Activated CD4-positive, alpha-beta T cell treated with anti-CD3 and anti-CD28 coated beads for 24 hours (primary cell): Measurements from ENCODE around the gene NTRK1.

Source experiments
- DNase-seq, 2 donors: peaks; one replicate each; pipeline ENCODE4 v3.0.0-alpha.2; 2020; ENCODE audit warnings: low read depth in 2 of 2

Gene NTRK1

GRCh38 chr1:156857532-156857931 is 3.1 kb upstream of the NTRK1 start:
- no peak for DNase-seq

GRCh38 chr1:156858555-156858956 is 2.1 kb upstream of the NTRK1 start:
- DNase-seq = no peak

DNA sequence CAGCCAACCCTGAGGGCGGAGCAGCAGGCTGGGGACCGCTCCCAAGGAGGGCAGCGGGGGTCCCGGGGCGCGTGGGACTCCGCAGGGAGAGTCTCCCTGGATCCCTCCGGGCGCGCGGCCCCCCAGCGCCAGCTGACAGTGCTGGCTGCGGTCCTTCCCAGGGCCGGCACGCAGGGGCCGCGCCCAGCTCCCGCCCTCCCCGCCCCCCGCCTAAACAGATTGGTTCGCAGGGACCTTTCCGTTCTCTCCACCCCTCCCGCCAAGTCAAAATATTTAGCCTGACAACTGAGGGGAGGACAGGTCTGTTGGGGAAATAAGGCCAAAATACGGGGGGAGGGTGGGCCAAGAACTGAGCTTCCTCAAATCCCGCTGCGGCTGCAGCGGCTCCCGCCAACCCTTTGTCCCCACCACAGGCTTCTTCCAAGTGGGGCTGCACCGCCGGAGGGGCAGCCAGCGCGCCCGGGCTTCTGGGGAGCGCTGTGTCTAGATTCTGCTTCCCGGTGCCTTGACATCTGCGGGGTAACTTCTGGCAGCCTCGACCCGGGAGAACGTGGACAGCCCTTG is 1.6 kb upstream of the NTRK1 start, which contains the start of gene INSRR:
TSS of gene INSRR (minus strand) at position 159 of the 564 bp plus-strand sequence. CDS start 496 bp downstream, outside the sequence.
- no peak for DNase-seq

DNA sequence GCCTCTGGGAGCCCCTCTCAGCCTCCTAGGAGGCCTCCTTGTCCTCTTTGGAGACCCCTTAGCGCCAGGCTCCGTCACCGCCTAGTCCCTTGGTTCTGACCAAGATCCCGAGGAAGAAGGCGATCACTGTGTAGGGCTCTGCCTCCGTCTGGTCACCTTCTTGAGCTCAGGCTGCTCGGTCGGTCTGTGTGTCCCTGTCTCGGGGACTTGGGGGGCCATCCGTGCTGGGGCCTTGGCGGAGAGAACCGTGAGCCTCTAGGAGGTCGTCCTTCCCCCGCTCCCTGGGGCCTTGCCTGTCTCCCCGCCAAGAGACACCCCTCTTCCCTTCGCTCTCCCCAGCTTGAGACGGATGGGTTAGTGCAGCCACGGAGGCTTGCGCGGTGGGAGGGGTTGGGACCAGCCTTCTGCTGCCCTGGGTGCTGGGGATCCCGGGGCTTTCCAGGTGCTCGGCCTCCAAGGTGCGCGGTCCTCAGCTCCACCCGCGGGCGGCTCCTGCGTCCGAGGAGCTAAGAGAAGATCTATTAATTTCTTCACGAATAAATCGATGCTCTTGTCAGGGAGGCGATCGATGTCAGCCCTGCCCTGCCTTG is 1.0 kb upstream of the NTRK1 start:
- DNase-seq = no peak

GRCh38 chr1:156860113-156860627 is 495 bp upstream of the NTRK1 start:
- peak; percentile 38 to 40 for DNase-seq

DNA sequence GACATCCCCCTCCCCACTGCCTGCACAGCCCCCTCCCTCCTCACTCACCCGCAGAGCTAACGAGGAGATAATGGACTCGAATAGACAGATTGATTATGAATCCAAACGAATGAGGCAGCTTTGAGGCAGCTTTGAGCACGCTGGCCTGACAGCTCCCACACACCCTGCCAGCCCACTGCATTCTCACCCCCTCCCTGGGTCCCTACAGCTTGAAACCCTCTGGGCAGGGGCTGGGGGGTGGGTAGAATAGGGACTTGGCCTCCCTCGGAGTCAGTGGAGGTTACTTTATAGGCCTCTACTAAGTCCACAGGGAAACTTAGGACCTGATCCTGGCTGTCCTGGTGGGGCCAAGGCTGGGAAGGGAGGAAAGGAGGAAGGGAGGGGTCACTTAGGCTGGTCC is 1.9 kb downstream of the NTRK1 start:
- DNase-seq = no peak

DNA sequence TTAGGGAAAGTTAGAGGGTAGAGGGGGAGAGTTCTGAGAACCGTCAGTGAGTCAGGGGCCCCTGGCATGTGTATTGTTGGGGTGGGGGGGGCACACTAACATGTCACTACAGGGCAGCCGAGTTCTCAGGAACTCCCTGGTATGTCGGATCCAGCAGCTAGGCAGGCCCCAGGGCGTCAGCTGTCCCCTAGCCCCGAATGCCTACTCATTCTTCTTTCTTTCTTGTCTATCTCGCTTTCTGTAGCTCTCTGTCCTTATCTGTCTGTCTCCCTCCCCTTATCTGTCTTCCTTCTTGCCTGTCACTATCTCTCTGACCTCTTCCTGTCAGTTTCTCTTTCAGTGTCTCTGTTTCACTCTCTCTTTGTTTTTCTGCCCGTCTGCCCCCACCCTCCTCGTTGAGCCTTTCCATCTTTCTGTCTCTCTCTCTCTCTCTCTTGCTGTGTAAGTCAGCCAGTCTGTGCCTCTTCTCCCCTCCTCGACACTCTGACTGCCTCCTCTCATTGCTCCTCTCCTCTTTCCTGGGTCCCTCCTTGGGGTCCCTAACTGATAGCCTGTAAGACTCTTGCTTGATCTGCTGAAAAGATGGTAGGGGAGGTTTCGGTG is 2.4 kb downstream of the NTRK1 start:
- DNase-seq = no peak

DNA sequence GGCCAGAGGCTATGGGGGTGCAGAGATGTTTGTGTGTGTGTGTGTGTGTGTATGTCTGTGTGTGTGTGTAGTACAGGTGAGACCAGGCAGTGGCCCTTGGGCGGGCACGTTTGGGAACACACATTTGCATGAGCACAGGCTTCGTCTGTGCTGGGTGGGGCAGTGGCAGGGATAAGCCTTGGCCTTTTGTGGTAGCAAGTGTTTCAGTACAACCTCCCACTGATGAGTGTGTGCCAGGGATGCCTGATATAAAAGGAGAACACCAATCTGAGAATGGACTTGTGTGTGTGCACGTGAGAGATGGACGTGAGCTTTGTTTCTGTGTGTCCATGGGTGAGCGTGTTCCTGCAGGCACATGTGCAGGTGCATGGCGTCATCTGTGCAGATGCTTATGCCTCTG is 3.0 kb downstream of the NTRK1 start:
- DNase-seq = no peak

DNA sequence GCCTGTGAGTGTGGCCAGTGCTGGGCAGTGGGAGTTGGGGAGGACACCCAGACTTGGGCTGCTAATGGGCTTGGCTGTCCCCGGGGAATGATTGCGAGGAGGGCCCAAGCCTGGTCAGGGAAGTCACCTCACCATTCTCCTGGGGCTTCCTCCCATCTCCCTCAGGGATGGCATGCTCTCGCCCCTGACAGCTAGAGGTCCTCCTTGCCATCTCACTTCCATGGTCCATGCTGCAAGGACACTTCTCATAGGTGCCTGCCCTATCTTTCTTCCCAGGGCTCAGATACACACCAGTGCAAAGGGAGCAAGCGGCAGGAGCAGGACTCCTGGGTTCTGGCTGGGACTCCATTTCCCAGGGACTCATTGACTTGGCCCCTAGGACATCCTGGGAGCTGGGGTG is 4.1 kb downstream of the NTRK1 start:
- DNase-seq = no peak

DNA sequence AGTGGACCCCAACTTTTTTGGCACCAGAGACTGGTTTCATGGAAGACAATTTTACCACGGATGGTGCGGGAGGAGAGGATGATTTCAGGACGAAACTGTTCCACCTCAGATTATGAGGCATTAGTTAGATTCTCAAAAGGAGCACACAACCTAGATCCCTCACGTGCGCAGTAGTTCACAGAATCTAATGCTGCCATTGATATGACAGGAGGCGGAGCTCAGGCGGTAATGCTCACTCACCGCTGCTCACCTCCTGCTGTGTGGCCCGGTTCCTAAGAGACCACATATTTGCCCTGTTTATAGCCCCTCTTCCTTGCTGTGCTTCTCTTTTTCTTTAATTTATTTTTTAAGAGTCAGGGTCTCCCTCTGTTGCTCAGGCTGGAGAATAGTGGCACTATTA is 4.6 kb downstream of the NTRK1 start:
- no peak for DNase-seq

DNA sequence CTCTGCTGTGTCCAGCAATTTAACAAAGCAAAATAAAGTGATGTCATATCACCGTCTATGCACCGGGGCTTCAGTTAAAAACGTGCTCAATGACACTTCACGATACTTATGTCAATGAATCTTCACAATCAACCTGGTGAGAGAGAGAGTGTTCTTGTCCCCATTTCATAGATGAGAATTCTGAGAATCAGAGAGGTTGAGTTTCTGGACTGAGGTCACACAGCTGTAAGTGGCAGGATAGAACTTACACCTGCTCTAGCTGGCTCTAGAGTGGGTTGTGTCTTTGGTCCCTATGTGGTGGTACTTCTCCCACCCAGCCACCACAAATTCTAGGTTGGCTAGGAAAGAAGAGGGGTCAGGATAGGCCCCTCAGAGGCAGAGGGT is 5.2 kb downstream of the NTRK1 start:
- DNase-seq = no peak

GRCh38 chr1:156866249-156866909 is 5.7 kb downstream of the NTRK1 start:
- DNase-seq = no peak

DNA sequence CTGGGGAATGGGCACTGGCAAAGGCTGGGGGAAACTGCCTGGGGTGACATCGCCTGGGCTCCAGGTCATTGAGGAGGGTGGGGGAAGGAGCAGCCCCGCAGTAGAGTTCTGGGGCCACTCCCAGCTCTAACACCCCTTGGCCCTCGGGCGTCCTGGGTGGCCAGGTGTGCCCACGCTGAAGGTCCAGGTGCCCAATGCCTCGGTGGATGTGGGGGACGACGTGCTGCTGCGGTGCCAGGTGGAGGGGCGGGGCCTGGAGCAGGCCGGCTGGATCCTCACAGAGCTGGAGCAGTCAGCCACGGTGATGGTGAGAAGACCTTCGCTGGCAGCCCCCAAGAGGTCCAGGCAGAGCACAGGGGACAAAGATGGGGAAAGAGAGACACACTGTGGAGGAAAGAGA is 7.7 kb downstream of the NTRK1 start:
- no peak for DNase-seq

GRCh38 chr1:156869455-156869854 is 8.8 kb downstream of the NTRK1 start:
- DNase-seq = no peak

DNA sequence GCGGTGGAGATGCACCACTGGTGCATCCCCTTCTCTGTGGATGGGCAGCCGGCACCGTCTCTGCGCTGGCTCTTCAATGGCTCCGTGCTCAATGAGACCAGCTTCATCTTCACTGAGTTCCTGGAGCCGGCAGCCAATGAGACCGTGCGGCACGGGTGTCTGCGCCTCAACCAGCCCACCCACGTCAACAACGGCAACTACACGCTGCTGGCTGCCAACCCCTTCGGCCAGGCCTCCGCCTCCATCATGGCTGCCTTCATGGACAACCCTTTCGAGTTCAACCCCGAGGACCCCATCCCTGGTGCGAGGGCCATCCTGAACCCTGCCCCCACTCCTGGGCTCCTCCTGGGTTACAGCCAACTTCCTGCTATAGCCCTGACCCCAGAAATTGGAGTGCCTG is 13.0 kb downstream of the NTRK1 start:
- no peak for DNase-seq

GRCh38 chr1:156874142-156874541 is 13.5 kb downstream of the NTRK1 start:
- DNase-seq = no peak

GRCh38 chr1:156874572-156875340 is 14.1 kb downstream of the NTRK1 start:
- no peak for DNase-seq

DNA sequence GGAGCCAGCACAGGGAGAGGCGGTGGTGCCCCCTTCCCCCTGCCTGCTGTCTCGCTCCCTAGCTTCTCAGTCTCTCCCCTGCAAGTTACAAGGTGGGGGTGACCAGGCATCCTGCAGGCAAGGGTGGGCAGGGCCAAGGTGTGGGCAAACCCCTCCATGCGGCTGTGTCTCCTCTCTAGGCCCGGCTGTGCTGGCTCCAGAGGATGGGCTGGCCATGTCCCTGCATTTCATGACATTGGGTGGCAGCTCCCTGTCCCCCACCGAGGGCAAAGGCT is 14.6 kb downstream of the NTRK1 start:
- DNase-seq = no peak

GRCh38 chr1:156876281-156876680 is 15.6 kb downstream of the NTRK1 start:
- no peak for DNase-seq

DNA sequence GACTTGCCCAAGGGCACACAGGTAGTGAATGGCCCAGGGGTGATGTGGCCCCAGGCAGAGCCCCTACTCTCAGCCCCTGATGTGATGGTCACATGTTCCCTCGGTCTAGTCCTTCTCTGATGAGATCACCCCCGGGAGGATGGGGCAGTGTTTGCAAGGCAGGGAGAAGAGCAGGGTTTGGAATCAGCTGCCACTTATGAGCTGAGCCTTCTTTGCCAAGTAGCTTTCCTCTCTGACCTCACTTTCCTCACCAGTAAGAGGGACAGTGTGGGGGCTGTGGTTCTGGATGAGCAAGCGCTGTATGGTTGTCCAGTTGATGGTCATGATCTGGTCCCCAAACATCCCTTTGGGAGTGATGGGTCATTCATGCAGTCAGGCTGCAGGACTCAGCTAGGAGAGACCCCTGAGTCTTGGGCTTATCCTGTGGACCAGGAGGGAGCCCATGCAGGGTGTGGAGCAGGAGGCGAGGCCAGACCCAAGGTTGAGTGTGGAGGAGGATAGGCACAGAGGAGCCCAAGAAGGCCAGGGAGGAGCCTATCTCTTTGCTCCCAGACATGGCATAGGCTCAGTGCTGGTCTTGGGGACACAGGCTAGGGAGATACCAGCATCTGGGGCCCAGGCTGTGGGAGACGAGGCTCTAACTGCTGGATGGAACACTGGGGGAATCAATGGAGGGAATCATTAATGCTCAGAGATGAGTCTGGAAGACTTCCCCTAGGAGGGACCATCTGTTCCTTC is 16.9 kb downstream of the NTRK1 start:
- no peak for DNase-seq

DNA sequence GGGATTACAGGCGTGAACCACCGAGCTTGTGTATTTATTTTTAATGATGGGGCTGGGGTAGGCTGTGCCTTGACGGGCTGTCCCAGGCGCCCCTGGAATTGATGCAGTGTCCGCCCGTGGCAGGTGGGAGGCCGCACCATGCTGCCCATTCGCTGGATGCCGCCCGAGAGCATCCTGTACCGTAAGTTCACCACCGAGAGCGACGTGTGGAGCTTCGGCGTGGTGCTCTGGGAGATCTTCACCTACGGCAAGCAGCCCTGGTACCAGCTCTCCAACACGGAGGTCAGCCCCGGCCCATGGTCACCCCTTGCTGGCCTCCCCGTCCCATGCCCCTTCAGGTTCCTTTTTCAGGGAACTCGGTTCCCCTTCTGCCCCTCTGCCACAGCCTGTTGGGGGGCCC is 19.2 kb downstream of the NTRK1 start:
- no peak for DNase-seq

- DNase-seq = no peak
Observed at GRCh38 chr1:156880473-156880872, 19.8 kb downstream of the NTRK1 start.
